MCF 10A (cell line): ENCODE measurements around the gene IMPG1. TPM values are rescaled to one million over a fixed set of nuclear protein-coding genes. Genes with fewer than 3 reads are reported as not detected.
"Not testable (repeated sequence)": the region's sequence is repeated elsewhere in the genome, so short reads cannot be mapped to it uniquely, and the experiment has no call there.

Source experiments
- BruUV-seq: library from RNA; stranded (reverse); fragments of 400-500 nt; replicated peaks from 2 replicates; lab custom pipeline; 2021; lab: Mats Ljungman, UMichigan
- CTCF ChIA-PET: fragments of 300-600 bp; sonication (Branson Sonifier 250); formaldehyde crosslinking; extraction: SDS; loops from one replicate; lab custom pipeline; 2021; ENCODE audit warnings: antibody characterized with exemption, inconsistent platforms; lab: Yijun Ruan, JAX
- POLR2A ChIA-PET: fragments of 300-600, 350-650 bp; sonication (Branson Sonifier 250); formaldehyde crosslinking; extraction: SDS; loops from one replicate; lab custom pipeline; 2020; ENCODE audit warnings: antibody characterized with exemption, inconsistent platforms; lab: Yijun Ruan, JAX
- DNase-seq: peaks from one replicate; pipeline ENCODE4 v3.0.0-alpha.2; 2018; ENCODE audit not compliant: unreplicated experiment
- H3K27ac Mint-ChIP-seq: one replicate; pipeline ENCODE4 v1.8.0; 2022; ENCODE audit warnings: mild to moderate bottlenecking, low read depth, mixed read lengths; ENCODE audit not compliant: unreplicated experiment
- H3K27me3 Mint-ChIP-seq: one replicate; pipeline ENCODE4 v1.8.0; 2022; ENCODE audit warnings: mixed read lengths; ENCODE audit not compliant: insufficient read depth, unreplicated experiment
- H3K36me3 Mint-ChIP-seq: one replicate; pipeline ENCODE4 v1.8.0; 2022; ENCODE audit warnings: mild to moderate bottlenecking, moderate library complexity, mixed read lengths; ENCODE audit not compliant: insufficient read depth, unreplicated experiment
- H3K4me1 Mint-ChIP-seq: one replicate; pipeline ENCODE4 v1.8.0; 2022; ENCODE audit warnings: mixed read lengths; ENCODE audit not compliant: insufficient read depth, unreplicated experiment
- H3K4me3 Mint-ChIP-seq: one replicate; pipeline ENCODE4 v1.8.0; 2022; ENCODE audit warnings: mild to moderate bottlenecking, moderate library complexity, mixed read lengths; ENCODE audit not compliant: unreplicated experiment
- H3K9me3 Mint-ChIP-seq: one replicate; pipeline ENCODE4 v1.8.0; 2022; ENCODE audit warnings: mixed read lengths; ENCODE audit not compliant: unreplicated experiment
- intact Hi-C: fragments of 100-400 bp; cut with micrococcal nuclease; formaldehyde crosslinking; loops from 2 replicates; pipeline ENCODE4 v1.14.1; 2022
- total RNA-seq: library from RNA; stranded (reverse); gene quantifications from 2 replicates; pipeline ENCODE4 v1.2.3, GENCODE V29; 2022
- TF ChIP-seq, protein P1 (sequence below): fragments of 200-600 bp; IDR thresholded peaks from one replicate; pipeline ENCODE4 v1.8.0; 2022; ENCODE audit warnings: antibody characterized with exemption, mild to moderate bottlenecking; ENCODE audit not compliant: unreplicated experiment

Gene IMPG1
- total RNA-seq, 1 experiment from 2014 or later, result not detected

- ChIA-PET CTCF (interaction anchor here (0.6 to 0.9 kb wide), 2 partner anchors 21 to 1456 kb away, joined by 3 to 4 read pairs; no protein-coding TSS in a partner anchor), POLR2A (no interaction called here)
- H3K36me3 Mint-ChIP-seq, result peaks cover 19% of the 10 kb centered on the region
- no TSS peak for BruUV-seq
- H3K27ac Mint-ChIP-seq, result no peak overlapping the region
- DNase-seq, result no peak
- TF ChIP-seq, protein P1, sequence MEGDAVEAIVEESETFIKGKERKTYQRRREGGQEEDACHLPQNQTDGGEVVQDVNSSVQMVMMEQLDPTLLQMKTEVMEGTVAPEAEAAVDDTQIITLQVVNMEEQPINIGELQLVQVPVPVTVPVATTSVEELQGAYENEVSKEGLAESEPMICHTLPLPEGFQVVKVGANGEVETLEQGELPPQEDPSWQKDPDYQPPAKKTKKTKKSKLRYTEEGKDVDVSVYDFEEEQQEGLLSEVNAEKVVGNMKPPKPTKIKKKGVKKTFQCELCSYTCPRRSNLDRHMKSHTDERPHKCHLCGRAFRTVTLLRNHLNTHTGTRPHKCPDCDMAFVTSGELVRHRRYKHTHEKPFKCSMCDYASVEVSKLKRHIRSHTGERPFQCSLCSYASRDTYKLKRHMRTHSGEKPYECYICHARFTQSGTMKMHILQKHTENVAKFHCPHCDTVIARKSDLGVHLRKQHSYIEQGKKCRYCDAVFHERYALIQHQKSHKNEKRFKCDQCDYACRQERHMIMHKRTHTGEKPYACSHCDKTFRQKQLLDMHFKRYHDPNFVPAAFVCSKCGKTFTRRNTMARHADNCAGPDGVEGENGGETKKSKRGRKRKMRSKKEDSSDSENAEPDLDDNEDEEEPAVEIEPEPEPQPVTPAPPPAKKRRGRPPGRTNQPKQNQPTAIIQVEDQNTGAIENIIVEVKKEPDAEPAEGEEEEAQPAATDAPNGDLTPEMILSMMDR, result no peak
- no peak overlapping the region for H3K4me3 Mint-ChIP-seq
- no peaks in the 10 kb centered on the region for H3K9me3 Mint-ChIP-seq
- intact Hi-C loops, result no loop called here
- H3K4me1 Mint-ChIP-seq, result no peaks in the 10 kb centered on the region
- H3K27me3 Mint-ChIP-seq, result no peaks in the 10 kb centered on the region
Observed at GRCh38 chr6:75913040-75913439, 159.4 kb downstream of the IMPG1 start.

GRCh38 chr6:75907444-75907843 lies 165.0 kb downstream of the IMPG1 start:
- ChIA-PET CTCF (interaction anchor here (1.0 to 6.2 kb wide), 2 partner anchors 15 to 28 kb away, joined by 3 to 41 read pairs; no protein-coding TSS in a partner anchor), POLR2A (no interaction called here)
- no peak overlapping the region for H3K4me3 Mint-ChIP-seq
- intact Hi-C loops, result no loop called here
- no peak for DNase-seq
- BruUV-seq, result no TSS peak
- H3K27ac Mint-ChIP-seq, result no peak overlapping the region
- H3K9me3 Mint-ChIP-seq, result no peaks in the 10 kb centered on the region
- no peaks in the 10 kb centered on the region for H3K27me3 Mint-ChIP-seq
- TF ChIP-seq, protein P1, result no peak
- H3K4me1 Mint-ChIP-seq, result no peaks in the 10 kb centered on the region
- H3K36me3 Mint-ChIP-seq, result no peaks in the 10 kb centered on the region

DNA sequence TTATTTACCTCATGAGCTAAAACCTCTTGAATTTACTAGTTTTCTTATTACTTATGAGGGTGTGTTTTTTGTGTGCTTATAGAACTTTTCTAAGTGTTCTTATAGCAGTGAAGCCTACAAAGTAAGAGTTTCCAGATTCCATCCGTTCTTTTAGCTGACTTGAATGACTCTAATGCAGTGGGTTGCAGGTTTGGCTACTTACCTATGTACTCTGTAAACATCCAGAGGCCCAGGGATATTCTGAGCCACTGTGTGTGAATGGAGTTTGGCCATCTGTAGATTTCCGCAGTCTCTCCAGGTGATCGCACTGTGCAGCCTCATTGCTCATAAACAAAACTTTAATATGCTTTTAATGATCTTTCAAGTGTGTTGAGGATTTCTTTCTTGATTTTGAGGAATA lies 165.6 kb downstream of the IMPG1 start:
- no TSS peak for BruUV-seq
- intact Hi-C loops, result no loop called here
- DNase-seq, result no peak
- CTCF ChIA-PET, result interaction anchor here (0.5 to 6.2 kb wide), 3 partner anchors 10 to 28 kb away, joined by 3 to 41 read pairs (median 3); no protein-coding TSS in a partner anchor
- H3K4me1 Mint-ChIP-seq, result no peaks in the 10 kb centered on the region
- POLR2A ChIA-PET, result no interaction called here
- H3K9me3 Mint-ChIP-seq, result no peaks in the 10 kb centered on the region
- no peaks in the 10 kb centered on the region for H3K27me3 Mint-ChIP-seq
- H3K27ac Mint-ChIP-seq, result no peak overlapping the region
- H3K36me3 Mint-ChIP-seq, result no peaks in the 10 kb centered on the region
- H3K4me3 Mint-ChIP-seq, result no peak overlapping the region
- TF ChIP-seq, protein P1, result no peak

DNA sequence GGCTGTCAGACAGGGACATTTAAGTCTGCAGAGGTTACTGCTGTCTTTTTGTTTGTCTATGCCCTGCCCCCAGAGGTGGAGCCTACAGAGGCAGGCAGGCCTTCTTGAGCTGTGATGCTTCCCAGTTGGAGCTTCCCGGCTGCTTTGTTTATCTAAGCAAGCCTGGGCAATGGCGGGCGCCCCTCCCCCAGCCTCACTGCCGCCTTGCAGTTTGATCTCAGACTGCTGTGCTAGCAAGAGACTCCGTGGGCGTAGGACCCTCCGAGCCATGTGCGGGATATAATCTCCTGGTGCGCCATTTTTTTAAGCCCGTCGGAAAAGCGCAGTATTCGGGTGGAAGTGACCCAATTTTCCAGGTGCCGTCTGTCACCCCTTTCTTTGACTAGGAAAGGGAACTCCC lies 167.3 kb downstream of the IMPG1 start:
- BruUV-seq, H3K27ac Mint-ChIP-seq, H3K36me3 Mint-ChIP-seq, H3K27me3 Mint-ChIP-seq, intact Hi-C loops, POLR2A ChIA-PET, H3K4me3 Mint-ChIP-seq, H3K9me3 Mint-ChIP-seq, H3K4me1 Mint-ChIP-seq, DNase-seq: not testable (repeated sequence)
- CTCF ChIA-PET, result interaction anchor here (0.9 to 6.2 kb wide), 2 partner anchors 11 to 12 kb away, joined by 3 to 41 read pairs; no protein-coding TSS in a partner anchor

- intact Hi-C loops, H3K27me3 Mint-ChIP-seq, H3K27ac Mint-ChIP-seq, H3K36me3 Mint-ChIP-seq, POLR2A ChIA-PET, H3K4me1 Mint-ChIP-seq, H3K4me3 Mint-ChIP-seq, BruUV-seq, CTCF ChIA-PET, DNase-seq, H3K9me3 Mint-ChIP-seq: not testable (repeated sequence)
Observed at GRCh38 chr6:75900216-75900615, 172.2 kb downstream of the IMPG1 start.
